ENCODE measurements around the gene TCF7L1. TPM values are rescaled to one million over a fixed set of nuclear protein-coding genes. Genes with fewer than 3 reads are reported as not detected.

TCF7L1 gene
- polyA plus RNA-seq, 1 experiment = 3.2 TPM

Small RNAs within 50 kb of the gene (small RNA-seq; reads per million reads assigned to genes)
- gene AC093162.1 (ENCODE audit: insufficient read length, low read depth, low replicate concordance) (not detected), gene RF00019 (ENCODE audit: insufficient read length, low read depth, low replicate concordance) (not detected), gene RNU6-674P (ENCODE audit: insufficient read length, low read depth, low replicate concordance) (not detected)

Other genes starting within 250 kb of the TCF7L1 start
- 2,234 and 3,073 TPM in 2 replicates for gene TMSB10, start 227.7 kb upstream of the TCF7L1 start, polyA plus RNA-seq (2011; rRNA removed)
- 83.3 and 146 TPM in 2 replicates for gene KCMF1, start 162.2 kb upstream of the TCF7L1 start, polyA plus RNA-seq (2011; rRNA removed)
- gene TGOLN2, start 194.6 kb downstream of the TCF7L1 start, polyA plus RNA-seq (2011; rRNA removed) = 130 and 132 TPM in 2 replicates
- gene RETSAT, start 221.1 kb downstream of the TCF7L1 start, polyA plus RNA-seq (2011; rRNA removed) = 50.3 and 54.4 TPM in 2 replicates
- gene ELMOD3, start 221.4 kb downstream of the TCF7L1 start, polyA plus RNA-seq (2011; rRNA removed) = 22.4 and 26.3 TPM in 2 replicates